Heart left ventricle (tissue), 16 donors: ENCODE measurements around the gene ENTREP1. TPM values are rescaled to one million over a fixed set of nuclear protein-coding genes. Genes with fewer than 3 reads are reported as not detected.

Experiments used
- ATAC-seq, 4 donors: fragments of 200-7000 bp; cut with Tn5 transposase; one replicate each; pipeline ENCODE4 v1.9.1; 2020 to 2022; ENCODE audit warnings: moderate library complexity in 4 of 4, mild to moderate bottlenecking in 3 of 4, moderate number of reproducible peaks in 1 of 4
- DNase-seq, 5 donors: peaks; one replicate each; pipeline ENCODE4 v3.0.0-alpha.2; 2020
- H3K27ac ChIP-seq, 12 donors: fragments of 200-600 bp; sonication (generic) in 4 of 12; one replicate each; pipeline versions ENCODE4 v1.5.0 to v1.8.0; 2016 to 2022; ENCODE audit warnings: mild to moderate bottlenecking in 2 of 12
- H3K27me3 ChIP-seq, 9 donors: fragments of 200-600 bp; sonication (generic) in 2 of 9; one replicate each; pipeline versions ENCODE4 v1.5.1 to v1.8.0; 2016 to 2022; ENCODE audit warnings: mild to moderate bottlenecking in 3 of 9
- H3K36me3 ChIP-seq, 9 donors: fragments of 200-600 bp; sonication (generic) in 2 of 9; one replicate each; pipeline versions ENCODE4 v1.5.0 to v1.8.0; 2018 to 2022; ENCODE audit warnings: mild to moderate bottlenecking in 2 of 9
- H3K4me1 ChIP-seq, 12 donors: fragments of 200-600 bp; sonication (generic) in 4 of 12; one replicate each; pipeline versions ENCODE4 v1.5.0 to v1.8.0; 2016 to 2022; ENCODE audit warnings: mild to moderate bottlenecking in 3 of 12
- H3K4me3 ChIP-seq, 12 donors: fragments of 200-600 bp; sonication (generic) in 4 of 12; one replicate each; pipeline versions ENCODE4 v1.5.0 to v1.8.0; 2017 to 2022; ENCODE audit warnings: mild to moderate bottlenecking in 9 of 12, moderate library complexity in 4 of 12
- H3K9me3 ChIP-seq, 12 donors: fragments of 200-600 bp; sonication (generic) in 4 of 12; one replicate each; pipeline versions ENCODE4 v1.5.0 to v1.8.0; 2016 to 2022; ENCODE audit warnings: mild to moderate bottlenecking in 1 of 12
- POLR2A ChIP-seq, 2 donors: fragments of 450-650 bp; IDR thresholded peaks; one replicate each; pipeline ENCODE4 v1.6.1; 2017; ENCODE audit warnings: antibody characterized with exemption in 2 of 2, mild to moderate bottlenecking in 2 of 2, moderate library complexity in 2 of 2
- whole genome bisulfite sequencing, 4 donors: extraction: QIAGEN DNeasy Blood & Tissue Kit in 2 of 4; methylation state at CpG; one replicate each; pipeline versions ENCODE4 v1.1.5 to v1.1.7; 2013 to 2018; 5-methylcytosine and 5-hydroxymethylcytosine counted together
- intact Hi-C, 10 donors: fragments of 100-400 bp; cut with DNase I; formaldehyde crosslinking; loops; one replicate each; pipeline versions ENCODE4 v1.11.1 to v1.14.2; 2022
- polyA plus RNA-seq, 2 donors: library from polyadenylated mRNA; stranded (reverse); fragments of 200-250 nt; gene quantifications; one replicate each; pipeline ENCODE4 v1.2.3, GENCODE V29; 2013
- total RNA-seq, 9 donors: library from RNA; depleted of rRNA in 2 of 9; stranded (reverse); fragments of >200 nt in 2 of 9; fragmentation: NEBNext Ultra II Directional in 3 of 9; extraction: Animal tissue kit (Norgen Biotek cat#: 25700) in 3 of 9; gene quantifications; one replicate each; pipeline versions ENCODE4 v1.1.0 to v1.2.4, GENCODE V29; 2016 to 2023
- TF ChIP-seq, protein P1 (sequence below), 12 donors: fragments of 200-600 bp; sonication (generic) in 4 of 12; IDR thresholded peaks; one replicate each; pipeline versions ENCODE4 v1.5.0 to v1.8.0; 2018 to 2022; ENCODE audit warnings: antibody characterized with exemption in 12 of 12, mild to moderate bottlenecking in 5 of 12
- donor health status: ischemic (EF 13 %, LVEDD 7.1; RV severe dilation, severe dysfunction).
- donor health status: healthy with polysubstance abuse.
- donor health status: DM: no; HTN: yes; CAD: no.
- donor health status: DM: no; HTN: no; CAD: no.
- donor health status: ischemic (EF 25% LVEDD 6.9; RV normal size, moderate dysfunction).
- donor health status: ischemic (EF 25% LVEDD 5.7; RV mildly dilated, moderate dysfunction).
- donor health status: healthy.
- donor health status: DM: yes; HTN: yes; CAD: no.
- donor health status: ischemic (EF 35%, LVEDD 5.7; RV mildly dilated, moderate dysfunction).
- donor health status: nonischemic (EF 11% LVEDD 7.7; RV severe dilation, severe dysfunction).
- donor health status: DM: yes; HTN: yes; CAD: no.
- donor health status: PGD.
- donor health status: ischemic (EF 29% LVEDD 5.4; RV normal size, mild dysfunction).
- donor health status: nonischemic (EF 23%, LVEDD 6.1; RV moderate dilation, normal function).

ENTREP1 gene
- total and polyA plus RNA-seq, 11 donors = 12.6 to 29.1 (median 23.8) TPM

DNA sequence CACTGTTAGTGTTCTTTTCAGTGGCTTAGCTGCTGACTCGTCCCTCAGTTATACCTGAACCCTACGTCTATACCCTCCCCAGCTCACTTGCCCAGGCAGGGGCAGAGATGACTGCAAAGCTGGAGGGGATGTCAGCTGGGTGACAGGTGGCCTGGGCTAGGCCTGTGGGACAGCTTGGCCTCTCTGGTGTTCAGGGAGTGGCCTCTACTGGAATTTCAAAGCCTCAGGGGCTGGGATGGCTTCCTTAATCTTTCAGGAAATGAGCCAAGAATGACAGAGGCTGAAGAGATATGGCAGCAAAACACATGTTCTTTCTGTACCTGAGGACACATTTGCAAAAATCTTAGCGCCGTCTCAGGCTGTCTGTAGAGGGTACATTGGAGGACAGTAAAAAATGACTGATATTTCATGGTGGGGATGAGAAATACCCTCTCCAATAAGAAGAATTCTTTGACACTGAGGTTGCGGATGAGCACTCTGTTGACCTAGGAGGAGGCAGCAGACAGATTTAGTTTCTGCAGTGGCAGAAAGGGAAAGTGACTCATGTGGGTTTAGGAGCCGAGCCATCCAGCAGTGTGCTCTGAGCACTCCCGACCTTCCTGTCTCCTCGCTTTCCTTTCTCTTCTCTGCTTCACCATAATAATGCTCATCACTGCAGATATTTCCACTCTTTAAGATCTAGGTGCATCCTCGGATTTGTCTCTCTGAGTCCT is 54.4 kb downstream of the ENTREP1 start:
- H3K4me1 ChIP-seq = peaks cover 0 to 58% (median 37%) of the 10 kb centered on the region in 12 donors
- no peak for TF ChIP-seq POLR2A (IDR thresholded peaks at IDR 0.05)
- TF ChIP-seq, protein P1, sequence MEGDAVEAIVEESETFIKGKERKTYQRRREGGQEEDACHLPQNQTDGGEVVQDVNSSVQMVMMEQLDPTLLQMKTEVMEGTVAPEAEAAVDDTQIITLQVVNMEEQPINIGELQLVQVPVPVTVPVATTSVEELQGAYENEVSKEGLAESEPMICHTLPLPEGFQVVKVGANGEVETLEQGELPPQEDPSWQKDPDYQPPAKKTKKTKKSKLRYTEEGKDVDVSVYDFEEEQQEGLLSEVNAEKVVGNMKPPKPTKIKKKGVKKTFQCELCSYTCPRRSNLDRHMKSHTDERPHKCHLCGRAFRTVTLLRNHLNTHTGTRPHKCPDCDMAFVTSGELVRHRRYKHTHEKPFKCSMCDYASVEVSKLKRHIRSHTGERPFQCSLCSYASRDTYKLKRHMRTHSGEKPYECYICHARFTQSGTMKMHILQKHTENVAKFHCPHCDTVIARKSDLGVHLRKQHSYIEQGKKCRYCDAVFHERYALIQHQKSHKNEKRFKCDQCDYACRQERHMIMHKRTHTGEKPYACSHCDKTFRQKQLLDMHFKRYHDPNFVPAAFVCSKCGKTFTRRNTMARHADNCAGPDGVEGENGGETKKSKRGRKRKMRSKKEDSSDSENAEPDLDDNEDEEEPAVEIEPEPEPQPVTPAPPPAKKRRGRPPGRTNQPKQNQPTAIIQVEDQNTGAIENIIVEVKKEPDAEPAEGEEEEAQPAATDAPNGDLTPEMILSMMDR (IDR thresholded peaks at IDR 0.05) = no peak
- ATAC-seq = peak; percentile 80 to 93 (median 90)
- WGBS, 4 donors = 24 to 30% (median 28%) methylated on average over 9 of the region's 9 CpGs
- H3K27ac ChIP-seq = peak overlapping the region; percentile 65 to 89 (median 81)
- H3K9me3 ChIP-seq = no peaks in the 10 kb centered on the region
- no peak overlapping the region for H3K4me3 ChIP-seq
- intact Hi-C loops = loop anchor here in 4 of 10 donors (5.0 to 10.0 kb wide), 3 partner anchors 52 to 155 kb away; partner anchors contain the start of gene ENTREP1 (in 3 of the 4)
- peaks cover 0 to 24% (median 6%) of the 10 kb centered on the region in 9 donors for H3K36me3 ChIP-seq
- H3K27me3 ChIP-seq = no peaks in the 10 kb centered on the region
- DNase-seq = peak in 2 of 5 donors; percentile 58 to 62

DNA sequence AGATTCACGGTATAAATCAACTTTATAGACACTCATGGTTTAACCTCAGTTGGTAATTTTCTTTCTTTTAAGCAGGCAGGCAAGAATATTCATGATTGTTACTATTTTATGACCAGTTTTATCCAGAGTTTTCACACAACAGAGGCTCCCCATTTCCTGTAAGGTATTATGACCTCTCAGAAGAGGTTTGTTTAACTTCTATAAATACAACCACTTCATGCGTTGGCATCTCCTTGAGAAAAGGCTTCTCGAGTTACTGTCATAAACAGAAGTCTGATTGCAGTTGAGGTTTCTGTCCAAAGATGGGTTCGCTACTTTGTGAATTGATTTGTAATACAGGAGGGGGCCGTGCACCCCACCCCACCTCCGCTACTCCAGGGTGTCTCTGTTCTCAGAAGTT is 55.3 kb downstream of the ENTREP1 start:
- DNase-seq (no peak), ATAC-seq (no peak)
- WGBS, 4 donors = 68 to 81% (median 72%) methylated on average over 6 of the region's 6 CpGs
- H3K4me1 ChIP-seq = peaks cover 0 to 56% (median 35%) of the 10 kb centered on the region in 12 donors
- intact Hi-C loops = loop anchor here in 4 of 10 donors (5.0 to 10.0 kb wide), 4 partner anchors 56 to 163 kb away; partner anchors contain the start of gene ENTREP1 (in 1 of the 4)
- no peak overlapping the region for H3K4me3 ChIP-seq
- peaks cover 0 to 33% (median 9%) of the 10 kb centered on the region in 9 donors for H3K36me3 ChIP-seq
- H3K27ac ChIP-seq = peak overlapping the region; percentile 6 to 89 (median 81)
- H3K27me3 ChIP-seq = no peaks in the 10 kb centered on the region
- no peaks in the 10 kb centered on the region for H3K9me3 ChIP-seq
- TF ChIP-seq, protein P1 (IDR thresholded peaks at IDR 0.05) = no peak
- TF ChIP-seq POLR2A (IDR thresholded peaks at IDR 0.05) = no peak

GRCh38 chr9:69380811-69381210 is 55.8 kb downstream of the ENTREP1 start:
- ATAC-seq = peak in 3 of 4 donors; percentile 15 to 25 (median 18)
- peaks cover 0 to 38% (median 9%) of the 10 kb centered on the region in 9 donors for H3K36me3 ChIP-seq
- H3K9me3 ChIP-seq = no peaks in the 10 kb centered on the region
- intact Hi-C loops = loop anchor here in 4 of 10 donors (5.0 to 10.0 kb wide), 4 partner anchors 56 to 164 kb away; partner anchors contain the start of gene ENTREP1 (in 1 of the 4)
- H3K27me3 ChIP-seq = no peaks in the 10 kb centered on the region
- TF ChIP-seq, protein P1 (IDR thresholded peaks at IDR 0.05) = no peak
- TF ChIP-seq POLR2A (IDR thresholded peaks at IDR 0.05) = no peak
- peaks cover 0 to 54% (median 35%) of the 10 kb centered on the region in 12 donors for H3K4me1 ChIP-seq
- no peak for DNase-seq
- H3K27ac ChIP-seq = peak overlapping the region in 10 of 12 donors; percentile 65 to 89 (median 82)
- WGBS, 4 donors = 88 to 100% (median 97%) methylated on average over 3 of the region's 3 CpGs
- H3K4me3 ChIP-seq = no peak overlapping the region

DNA sequence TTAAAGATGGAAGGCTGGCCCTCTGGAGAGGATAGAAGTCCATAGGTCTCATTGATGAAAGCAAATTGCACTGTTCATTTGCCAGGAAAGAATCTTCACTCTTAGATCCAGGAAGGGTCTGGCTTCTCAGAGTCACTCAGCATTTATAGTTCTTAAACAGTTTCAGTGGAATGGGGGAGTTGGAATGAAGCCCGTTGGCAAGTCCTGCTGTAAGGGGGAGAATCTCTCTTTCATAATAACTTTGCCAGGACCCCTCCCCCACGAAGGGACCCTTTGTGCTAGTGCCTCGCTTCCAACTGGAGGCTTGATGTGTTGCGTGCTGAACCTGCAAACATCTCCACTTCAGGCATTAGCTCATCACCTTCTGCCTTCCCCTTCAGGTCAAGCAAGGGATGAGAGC is 57.1 kb downstream of the ENTREP1 start:
- intact Hi-C loops = loop anchor here in 4 of 10 donors (5.0 to 10.0 kb wide), 4 partner anchors 57 to 165 kb away; partner anchors contain the start of gene ENTREP1 (in 1 of the 4)
- H3K4me3 ChIP-seq = no peak overlapping the region
- peaks cover 0 to 51% (median 28%) of the 10 kb centered on the region in 12 donors for H3K4me1 ChIP-seq
- peaks cover 0 to 46% (median 9%) of the 10 kb centered on the region in 9 donors for H3K36me3 ChIP-seq
- no peak for ATAC-seq
- no peak for TF ChIP-seq POLR2A (IDR thresholded peaks at IDR 0.05)
- TF ChIP-seq, protein P1 (IDR thresholded peaks at IDR 0.05) = no peak
- WGBS, 4 donors = 53 to 83% (median 75%) methylated on average over 4 of the region's 4 CpGs
- no peaks in the 10 kb centered on the region for H3K27me3 ChIP-seq
- H3K27ac ChIP-seq = no peak overlapping the region
- DNase-seq = no peak
- H3K9me3 ChIP-seq = no peaks in the 10 kb centered on the region
